IMR-90 (cell line): Measurements from ENCODE around the gene TBATA. TPM values are rescaled to one million over a fixed set of nuclear protein-coding genes. Genes with fewer than 3 reads are reported as not detected.

Experiments used
- ATAC-seq: fragments of 200-7000 bp; cut with Tn5 transposase; 2 replicates; pipeline ENCODE4 v1.9.1; 2020; ENCODE audit warnings: low read depth, mild to moderate bottlenecking, moderate library complexity
- BruUV-seq: library from RNA; stranded (reverse); fragments of 400-500 nt; replicated peaks from 2 replicates; lab custom pipeline; 2021; lab: Mats Ljungman, UMichigan
- CTCF ChIA-PET: fragments of 300-600 bp; formaldehyde crosslinking; extraction: SDS; loops from one replicate; lab custom pipeline; 2021; ENCODE audit warnings: antibody characterized with exemption; lab: Yijun Ruan, JAX
- POLR2A ChIA-PET: fragments of 300-600 bp; sonication (Branson Sonifier 250); formaldehyde crosslinking; loops from one replicate; lab custom pipeline; 2022; ENCODE audit warnings: antibody characterized with exemption; ENCODE audit not compliant: unreplicated experiment; lab: Charles Lee
- DNase-seq: peaks from one replicate; pipeline ENCODE4 v3.0.0; 2013
- H2AFZ ChIP-seq: replicated peaks from 2 replicates; pipeline ENCODE3; 2013; ENCODE audit warnings: low read length, mild to moderate bottlenecking; ENCODE audit not compliant: poor library complexity
- H2AK5ac ChIP-seq: 2 replicates; pipeline ENCODE4 v1.6.1; 2013; ENCODE audit warnings: low read depth, low read length, inconsistent platforms
- H2AK9ac ChIP-seq: replicated peaks from 2 replicates; pipeline ENCODE3; 2013; ENCODE audit warnings: mild to moderate bottlenecking, low read depth, low read length, moderate library complexity; ENCODE audit not compliant: poor library complexity
- H2BK120ac ChIP-seq: 2 replicates; pipeline ENCODE4 v1.6.1; 2013; ENCODE audit warnings: low read depth, low read length, inconsistent platforms
- H2BK15ac ChIP-seq: 3 replicates; pipeline ENCODE4 v1.6.1; 2013; ENCODE audit warnings: low read depth, low read length, inconsistent platforms
- H2BK20ac ChIP-seq: 2 replicates; pipeline ENCODE4 v1.6.1; 2013; ENCODE audit warnings: low read depth, mild to moderate bottlenecking, inconsistent platforms, low read length, moderate library complexity
- H2BK5ac ChIP-seq: 2 replicates; pipeline ENCODE4 v1.6.1; 2013; ENCODE audit warnings: mild to moderate bottlenecking, low read depth, low read length, inconsistent platforms; ENCODE audit not compliant: poor library complexity, severe bottlenecking
- H3K14ac ChIP-seq: replicated peaks from 2 replicates; pipeline ENCODE4 v1.6.1; 2013; ENCODE audit warnings: low read depth, low read length, inconsistent platforms
- H3K18ac ChIP-seq: 2 replicates; pipeline ENCODE4 v1.6.1; 2013; ENCODE audit warnings: low read depth, low read length, control low read depth
- H3K23ac ChIP-seq: 2 replicates; pipeline ENCODE4 v1.6.1; 2013; ENCODE audit warnings: low read depth, low read length, inconsistent platforms
- H3K27ac ChIP-seq: 2 replicates; pipeline ENCODE4 v1.5.1; 2013; ENCODE audit warnings: mild to moderate bottlenecking, control low read depth, low read length; ENCODE audit not compliant: insufficient read depth
- H3K27me3 ChIP-seq: 2 replicates; pipeline ENCODE4 v1.6.1; 2013; ENCODE audit warnings: low read length; ENCODE audit not compliant: control insufficient read depth, insufficient read depth
- H3K36me3 ChIP-seq: 2 replicates; pipeline ENCODE4 v1.6.1; 2013; ENCODE audit warnings: low read length, mixed read lengths; ENCODE audit not compliant: control insufficient read depth, insufficient read depth
- H3K4ac ChIP-seq: 2 replicates; pipeline ENCODE4 v1.6.1; 2013; ENCODE audit warnings: low read depth, low read length, inconsistent platforms
- H3K4me1 ChIP-seq: 2 replicates; pipeline ENCODE4 v1.6.1; 2013; ENCODE audit warnings: low read length, mixed read lengths; ENCODE audit not compliant: control insufficient read depth, insufficient read depth
- H3K4me2 ChIP-seq: 2 replicates; pipeline ENCODE4 v1.6.1; 2013; ENCODE audit warnings: low read depth, mild to moderate bottlenecking, control low read depth, low read length, moderate library complexity
- H3K4me3 ChIP-seq: 2 replicates; pipeline ENCODE4 v1.5.1; 2013; ENCODE audit warnings: low read depth, mild to moderate bottlenecking, control low read depth, low read length, moderate library complexity; ENCODE audit not compliant: insufficient read depth
- H3K56ac ChIP-seq: 2 replicates; pipeline ENCODE4 v1.6.1; 2013; ENCODE audit warnings: low read length, inconsistent platforms; ENCODE audit not compliant: insufficient read depth; ENCODE audit errors: extremely low read depth
- H3K79me1 ChIP-seq, 2 experiments: 2 replicates each; pipeline ENCODE4 v1.6.1; 2013; ENCODE audit warnings: low read length in 2 of 2, inconsistent platforms in 1 of 2, low read depth in 1 of 2
- H3K9ac ChIP-seq: 2 replicates; pipeline ENCODE4 v1.6.1; 2013; ENCODE audit warnings: low read depth, low read length, control low read depth
- H3K9me1 ChIP-seq: 2 replicates; pipeline ENCODE4 v1.6.1; 2013; ENCODE audit warnings: low read length, inconsistent platforms; ENCODE audit not compliant: insufficient read depth
- H3K9me3 ChIP-seq: 2 replicates; pipeline ENCODE4 v1.6.1; 2013; ENCODE audit warnings: low read length; ENCODE audit not compliant: control insufficient read depth, insufficient read depth
- H4K20me1 ChIP-seq: 2 replicates; pipeline ENCODE4 v1.6.1; 2013; ENCODE audit warnings: low read length, inconsistent platforms; ENCODE audit not compliant: insufficient read depth
- H4K5ac ChIP-seq: 2 replicates; pipeline ENCODE4 v1.6.1; 2013; ENCODE audit warnings: mild to moderate bottlenecking, low read depth, low read length, control low read depth
- H4K8ac ChIP-seq, 2 experiments: 2 replicates each; pipeline ENCODE4 v1.6.1; 2013; ENCODE audit warnings: low read depth in 2 of 2, low read length in 2 of 2, control low read depth in 1 of 2, inconsistent platforms in 1 of 2
- H4K91ac ChIP-seq: 2 replicates; pipeline ENCODE4 v1.6.1; 2013; ENCODE audit warnings: low read depth, low read length, inconsistent platforms; ENCODE audit not compliant: insufficient read depth
- BHLHE40 ChIP-seq: fragments of 150-350 bp; IDR thresholded peaks from 2 replicates; pipeline ENCODE4 v1.6.1; 2016; ENCODE audit warnings: mild to moderate bottlenecking, low read depth, low read length
- CEBPB ChIP-seq: IDR thresholded peaks from 2 replicates; pipeline ENCODE4 v1.6.1; 2012; ENCODE audit warnings: low read depth, low read length, improper control_type of control experiment
- FOS ChIP-seq: fragments of 150-350 bp; IDR thresholded peaks from 2 replicates; pipeline ENCODE4 v1.6.1; 2016; ENCODE audit warnings: low read depth, low read length
- MAFK ChIP-seq: IDR thresholded peaks from 2 replicates; pipeline ENCODE4 v1.6.1; 2012; ENCODE audit warnings: low read depth, low read length, improper control_type of control experiment
- MAZ ChIP-seq: IDR thresholded peaks from 2 replicates; pipeline ENCODE4 v1.6.1; 2012; ENCODE audit warnings: low read depth, mild to moderate bottlenecking, low read length, improper control_type of control experiment, moderate library complexity, borderline replicate concordance
- MXI1 ChIP-seq: IDR thresholded peaks from 2 replicates; pipeline ENCODE4 v1.6.1; 2012; ENCODE audit warnings: low read depth, mild to moderate bottlenecking, low read length, moderate library complexity, borderline replicate concordance
- NFE2L2 ChIP-seq: fragments of 150-350 bp; IDR thresholded peaks from 2 replicates; pipeline ENCODE4 v1.6.1; 2016; ENCODE audit warnings: low read depth, mild to moderate bottlenecking, low read length
- POLR2A ChIP-seq: IDR thresholded peaks from 2 replicates; pipeline ENCODE4 v1.6.1; 2012; ENCODE audit warnings: mild to moderate bottlenecking, low read depth, low read length
- RAD21 ChIP-seq: IDR thresholded peaks from 2 replicates; pipeline ENCODE4 v1.6.1; 2012; ENCODE audit warnings: low read length, improper control_type of control experiment
- SMC3 ChIP-seq: fragments of 150-350 bp; IDR thresholded peaks from 2 replicates; pipeline ENCODE4 v1.6.1; 2016; ENCODE audit warnings: low read depth, mild to moderate bottlenecking, antibody characterized with exemption, low read length, moderate library complexity
- WGBS, 2 experiments: methylation state at CpG; one replicate each; pipeline versions ENCODE4 v1.1.5 to v1.1.7; 2013; ENCODE audit warnings: missing lambda C conversion rate in 2 of 2; ENCODE audit not compliant: insufficient read length in 1 of 2; ENCODE audit errors: extremely low coverage in 2 of 2; 5-methylcytosine and 5-hydroxymethylcytosine counted together
- dilution Hi-C: fragments of 300-500 bp; cut with HindIII; formaldehyde crosslinking; loops from one replicate; pipeline ENCODE4 v1.14.3; 2018; ENCODE audit warnings: low sequenced_read_pairs; ENCODE audit not compliant: unreplicated experiment
- in situ Hi-C: fragments of 300-500 bp; cut with MboI; formaldehyde crosslinking; loops from 3 replicates; pipeline ENCODE4 v1.14.3; 2019; ENCODE audit warnings: low sequenced_read_pairs, inconsistent platforms, mixed read lengths
- intact Hi-C: fragments of 100-400 bp; cut with micrococcal nuclease; formaldehyde crosslinking; loops from 2 replicates; pipeline ENCODE4 v1.10.0; 2022
- polyA plus RNA-seq, 3 experiments: library from polyadenylated mRNA; depleted of rRNA; stranded (reverse); fragments of >200 nt; gene quantifications; 2 replicates each; pipeline ENCODE4 v1.2.3, GENCODE V29; 2012; ENCODE audit warnings: low replicate concordance in 1 of 3
- total RNA-seq: library from RNA; depleted of rRNA; stranded (reverse); fragments of >200 nt; gene quantifications from 2 replicates; pipeline ENCODE4 v1.2.3, GENCODE V29; 2012
- TF ChIP-seq, protein P1 (sequence below): fragments of 150-350 bp; IDR thresholded peaks from 2 replicates; pipeline ENCODE4 v1.6.1; 2016; ENCODE audit warnings: low read depth, mild to moderate bottlenecking, low read length, moderate library complexity, borderline replicate concordance
- TF ChIP-seq, protein P2 (sequence below): fragments of 150-350 bp; IDR thresholded peaks from 2 replicates; pipeline ENCODE4 v1.6.1; 2017; ENCODE audit warnings: mild to moderate bottlenecking, antibody characterized with exemption, low read length, low read depth

TBATA gene
- total and polyA plus RNA-seq, 2 of the 4 experiments (the other 2 are of a cell fraction), result not detected

DNA sequence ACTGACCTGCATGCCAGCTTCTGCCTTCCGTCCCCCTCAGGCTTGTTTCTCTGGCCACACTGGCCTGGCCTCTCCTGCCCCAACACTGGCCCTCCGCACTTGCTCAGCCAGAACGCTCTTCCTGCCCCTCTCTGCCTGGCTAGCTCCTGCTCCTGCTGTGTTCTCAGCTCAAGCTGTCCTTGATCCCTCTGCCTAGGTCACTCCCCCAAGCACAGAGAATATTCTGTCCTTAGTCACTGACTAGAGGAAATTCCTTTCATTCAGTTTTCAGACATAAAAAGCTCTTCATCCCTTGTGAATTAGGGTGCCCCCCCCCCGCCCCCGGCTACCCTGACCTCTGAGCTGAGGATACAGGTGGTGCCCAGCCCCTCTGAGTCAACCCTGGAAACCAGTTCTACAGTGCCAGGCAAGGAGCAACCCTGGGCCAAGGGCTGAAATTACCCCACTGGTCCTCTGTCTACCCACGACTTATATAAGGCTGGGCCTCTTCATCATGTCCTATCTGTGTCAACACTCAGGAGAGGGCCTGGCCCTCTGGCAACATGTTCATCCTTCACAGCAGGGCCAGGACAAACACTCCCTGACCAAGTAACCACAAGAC lies 23.9 kb upstream of the TBATA start:
- CTCF ChIA-PET, result no interaction called here
- DNase-seq, result no peak
- 96% methylated on average over 3 of the region's 6 CpGs; no CpG with 5 or more reads in 1 of the 2 experiments for WGBS, 2 experiments
- no peak overlapping the region for H4K5ac ChIP-seq
- H3K14ac ChIP-seq, result no peak overlapping the region
- no peak overlapping the region for H3K18ac ChIP-seq
- H2AFZ ChIP-seq, result no peak overlapping the region
- no peak overlapping the region for H3K4me2 ChIP-seq
- in situ Hi-C loops (no loop called here), intact Hi-C loops (no loop called here), dilution Hi-C loops (no loop called here)
- H3K79me1 ChIP-seq, result no peaks in the 10 kb centered on the region
- H3K9me3 ChIP-seq, result no peaks in the 10 kb centered on the region
- no peak for ATAC-seq
- H3K9me1 ChIP-seq, result no peaks in the 10 kb centered on the region
- no peaks in the 10 kb centered on the region for H4K20me1 ChIP-seq
- no peak overlapping the region for H3K23ac ChIP-seq
- no peak overlapping the region for H3K9ac ChIP-seq
- H3K4ac ChIP-seq, result no peak overlapping the region
- H2AK9ac ChIP-seq, result peak overlapping the region; percentile 29
- no TSS peak for BruUV-seq
- H3K36me3 ChIP-seq, result no peaks in the 10 kb centered on the region
- no peak overlapping the region for H2BK5ac ChIP-seq
- H3K27ac ChIP-seq, result no peak overlapping the region
- no peak overlapping the region for H4K8ac ChIP-seq
- H3K4me3 ChIP-seq, result no peak overlapping the region
- no peak overlapping the region for H3K56ac ChIP-seq
- POLR2A ChIA-PET, result no interaction called here
- H2AK5ac ChIP-seq, result no peak overlapping the region
- H2BK120ac ChIP-seq, result no peak overlapping the region
- H2BK20ac ChIP-seq, result no peak overlapping the region
- TF ChIP-seq NFE2L2 (no peak), MAFK (no peak), POLR2A (no peak), RAD21 (no peak), BHLHE40 (no peak), FOS (no peak), CEBPB (no peak), MXI1 (no peak), SMC3 (no peak), MAZ (no peak)
- TF ChIP-seq, protein P1, sequence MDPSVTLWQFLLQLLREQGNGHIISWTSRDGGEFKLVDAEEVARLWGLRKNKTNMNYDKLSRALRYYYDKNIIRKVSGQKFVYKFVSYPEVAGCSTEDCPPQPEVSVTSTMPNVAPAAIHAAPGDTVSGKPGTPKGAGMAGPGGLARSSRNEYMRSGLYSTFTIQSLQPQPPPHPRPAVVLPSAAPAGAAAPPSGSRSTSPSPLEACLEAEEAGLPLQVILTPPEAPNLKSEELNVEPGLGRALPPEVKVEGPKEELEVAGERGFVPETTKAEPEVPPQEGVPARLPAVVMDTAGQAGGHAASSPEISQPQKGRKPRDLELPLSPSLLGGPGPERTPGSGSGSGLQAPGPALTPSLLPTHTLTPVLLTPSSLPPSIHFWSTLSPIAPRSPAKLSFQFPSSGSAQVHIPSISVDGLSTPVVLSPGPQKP, result no peak
- TF ChIP-seq, protein P2, sequence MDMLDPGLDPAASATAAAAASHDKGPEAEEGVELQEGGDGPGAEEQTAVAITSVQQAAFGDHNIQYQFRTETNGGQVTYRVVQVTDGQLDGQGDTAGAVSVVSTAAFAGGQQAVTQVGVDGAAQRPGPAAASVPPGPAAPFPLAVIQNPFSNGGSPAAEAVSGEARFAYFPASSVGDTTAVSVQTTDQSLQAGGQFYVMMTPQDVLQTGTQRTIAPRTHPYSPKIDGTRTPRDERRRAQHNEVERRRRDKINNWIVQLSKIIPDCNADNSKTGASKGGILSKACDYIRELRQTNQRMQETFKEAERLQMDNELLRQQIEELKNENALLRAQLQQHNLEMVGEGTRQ, result no peak
- no peak overlapping the region for H4K91ac ChIP-seq
- peaks cover 19% of the 10 kb centered on the region for H3K27me3 ChIP-seq
- no peak overlapping the region for H2BK15ac ChIP-seq
- no peaks in the 10 kb centered on the region for H3K4me1 ChIP-seq
